ENCODE measurements around the gene ASF1A.

Gene ASF1A

GRCh38 chr6:118913161-118913560 lies 19.2 kb downstream of the ASF1A start:
- no peak for DNase-seq (ENCODE audit: low read depth in 2 of 2)

- DNase-seq (ENCODE audit: low read depth in 2 of 2): no peak
Observed at GRCh38 chr6:118914598-118914997, 20.6 kb downstream of the ASF1A start.

GRCh38 chr6:118917546-118918328 lies 23.8 kb downstream of the ASF1A start:
- DNase-seq (ENCODE audit: low read depth in 2 of 2): no peak

GRCh38 chr6:118918329-118918725 lies 24.4 kb downstream of the ASF1A start:
- no peak for DNase-seq (ENCODE audit: low read depth in 2 of 2)

GRCh38 chr6:118921084-118921483 lies 27.1 kb downstream of the ASF1A start:
- DNase-seq (ENCODE audit: low read depth in 2 of 2): no peak

GRCh38 chr6:118923035-118923434 lies 29.1 kb downstream of the ASF1A start:
- no peak for DNase-seq (ENCODE audit: low read depth in 2 of 2)

GRCh38 chr6:118930680-118931079 lies 36.7 kb downstream of the ASF1A start:
- no peak for DNase-seq (ENCODE audit: low read depth in 2 of 2)

- no peak for DNase-seq (ENCODE audit: low read depth in 2 of 2)
Observed at GRCh38 chr6:118931436-118931835, 37.5 kb downstream of the ASF1A start.

- DNase-seq (ENCODE audit: low read depth in 2 of 2): no peak
Observed at GRCh38 chr6:118932421-118932820, 38.5 kb downstream of the ASF1A start.

- DNase-seq (ENCODE audit: low read depth in 2 of 2): no peak
Observed at GRCh38 chr6:118933855-118934460, 40.0 kb downstream of the ASF1A start.

GRCh38 chr6:118934461-118935330 lies 40.7 kb downstream of the ASF1A start, which contains the start of gene MCM9:
Gene MCM9, minus strand, starts transcription at chr6:118935159. Its CDS starts 3,436 bp downstream, at chr6:118931723.
- peak; percentile 66 to 78 for DNase-seq (ENCODE audit: low read depth in 2 of 2)

- no peak for DNase-seq (ENCODE audit: low read depth in 2 of 2)
Observed at GRCh38 chr6:118935331-118935668, 41.3 kb downstream of the ASF1A start.

GRCh38 chr6:118935978-118936703 lies 42.2 kb downstream of the ASF1A start:
- DNase-seq (ENCODE audit: low read depth in 2 of 2): no peak

GRCh38 chr6:118939683-118940082 lies 45.7 kb downstream of the ASF1A start:
- no peak for DNase-seq (ENCODE audit: low read depth in 2 of 2)

- DNase-seq (ENCODE audit: low read depth in 2 of 2): no peak
Observed at GRCh38 chr6:118940770-118941169, 46.8 kb downstream of the ASF1A start.

GRCh38 chr6:118945217-118945616 lies 51.3 kb downstream of the ASF1A start:
- DNase-seq (ENCODE audit: low read depth in 2 of 2): no peak

- DNase-seq (ENCODE audit: low read depth in 2 of 2): no peak
Observed at GRCh38 chr6:118952683-118953082, 58.7 kb downstream of the ASF1A start.

- no peak for DNase-seq (ENCODE audit: low read depth in 2 of 2)
Observed at GRCh38 chr6:118953391-118953790, 59.4 kb downstream of the ASF1A start.

Data from stimulated activated CD8-positive, alpha-beta memory T cell treated with anti-CD3 and anti-CD28 coated beads, Interleukin-15, amount 100 ng/mL, for 4 hours (primary cell).